Activated CD4-positive, alpha-beta T cell treated with anti-CD3 and anti-CD28 coated beads, Interleukin-2, amount 50 U/mL, for 16 hours (primary cell): ENCODE data around the gene FGF13.

Experiments used
- DNase-seq: peaks from one replicate; pipeline ENCODE4 v3.0.0-alpha.2; 2020

Gene FGF13

GRCh38 chrX:138711399-138712347 lies at the start of gene FGF13:
FGF13 (minus strand) TSS chrX:138711717; CDS start chrX:138711003, 714 bp downstream.
- peak; percentile 5 for DNase-seq

DNA sequence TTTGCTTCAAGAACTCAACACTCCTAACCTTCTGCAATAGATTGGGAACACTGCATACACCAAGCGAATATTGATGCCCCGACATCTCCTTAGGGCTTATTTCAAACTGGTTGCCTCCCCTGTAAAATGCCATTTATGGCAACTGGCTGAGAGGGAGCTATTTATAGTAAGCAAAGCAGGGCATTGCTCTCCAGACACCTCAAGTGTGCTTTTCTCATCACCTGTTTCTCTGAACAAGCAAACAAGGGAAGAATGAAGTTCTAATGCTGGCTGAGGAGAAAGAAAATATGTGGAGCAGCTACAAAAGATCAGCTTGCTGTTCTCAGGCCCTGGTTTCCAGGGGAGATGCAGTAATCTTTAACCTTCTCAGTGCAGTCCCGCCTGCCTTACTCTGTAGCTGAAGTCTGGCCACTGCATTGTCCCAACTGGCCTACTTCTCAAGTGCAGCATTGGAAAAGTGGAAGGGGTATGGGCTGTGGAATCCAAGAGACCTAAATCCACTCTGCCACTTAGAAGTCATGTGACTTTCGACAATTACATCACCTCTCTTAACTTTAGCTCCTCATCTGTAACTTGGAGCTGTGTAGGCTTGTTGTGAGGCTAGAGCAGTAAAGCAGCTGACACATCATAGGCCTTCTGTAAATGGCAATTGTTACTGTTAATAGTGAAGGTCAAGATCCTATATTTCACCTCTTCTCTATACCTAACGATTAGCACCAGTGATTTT lies 47.9 kb upstream of the FGF13 start:
- no peak for DNase-seq

DNA sequence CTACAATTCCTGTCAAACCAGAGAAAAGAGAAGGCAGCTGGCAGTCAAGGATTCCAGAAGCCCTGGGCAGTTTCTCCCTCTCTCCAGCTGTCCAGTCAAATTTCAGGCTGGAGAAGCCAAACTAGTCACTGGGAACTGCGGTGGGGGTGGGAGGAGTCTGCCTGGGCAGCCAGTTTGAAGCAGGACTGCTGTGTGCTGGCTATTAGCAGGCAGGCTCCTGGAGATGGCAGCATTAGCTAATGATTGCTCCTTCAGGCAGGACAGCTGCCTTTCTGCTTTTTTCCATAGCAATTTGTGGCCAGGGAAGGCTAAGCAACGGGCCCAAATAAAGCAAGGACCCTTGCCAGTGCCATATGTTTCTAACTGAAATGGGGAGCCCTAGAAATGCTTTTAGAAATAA lies 44.7 kb upstream of the FGF13 start:
- DNase-seq: no peak

- DNase-seq: no peak
Measured at GRCh38 chrX:138754861-138755260, 43.3 kb upstream of the FGF13 start.

- DNase-seq: peak; percentile 21
Measured at GRCh38 chrX:138748480-138748879, 37.0 kb upstream of the FGF13 start.

DNA sequence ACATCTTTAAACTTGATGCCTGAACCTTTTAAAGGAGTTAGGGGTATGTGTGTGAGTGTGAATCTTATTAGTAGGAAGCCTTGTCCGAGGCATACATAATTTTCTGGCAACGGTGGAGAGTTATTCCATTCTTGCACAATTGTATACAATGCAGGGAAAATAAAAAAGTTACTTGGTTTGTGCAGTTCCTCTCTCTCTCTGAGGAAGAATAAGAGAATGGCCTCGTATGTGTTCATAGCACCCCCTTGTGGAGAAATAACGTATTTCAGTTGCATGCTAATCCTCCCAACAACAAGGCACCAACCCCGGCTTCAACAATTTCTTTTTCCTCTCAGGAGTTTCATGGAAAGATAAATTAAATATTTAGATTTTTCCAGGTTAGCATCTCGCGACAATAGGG lies 33.7 kb upstream of the FGF13 start:
- peak; percentile 64 for DNase-seq

DNA sequence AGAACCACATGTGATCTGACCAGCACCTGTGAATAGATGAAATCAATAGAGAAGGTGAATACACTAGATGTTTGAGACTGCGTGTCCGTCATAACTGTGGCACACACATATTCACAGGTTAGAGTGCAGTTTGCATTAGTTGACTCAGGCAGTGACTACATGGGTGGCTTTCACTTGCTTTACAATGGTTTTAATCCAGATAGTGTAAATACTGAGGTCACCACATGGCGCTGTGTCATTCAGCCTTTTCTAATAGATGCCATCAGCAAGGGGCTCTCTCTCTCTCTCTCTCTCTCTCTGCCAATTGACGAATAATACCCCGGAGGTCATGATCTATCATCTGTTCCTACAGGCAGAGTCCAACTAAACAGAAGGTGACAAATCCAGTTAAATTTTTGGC lies 30.7 kb upstream of the FGF13 start:
- no peak for DNase-seq

DNA sequence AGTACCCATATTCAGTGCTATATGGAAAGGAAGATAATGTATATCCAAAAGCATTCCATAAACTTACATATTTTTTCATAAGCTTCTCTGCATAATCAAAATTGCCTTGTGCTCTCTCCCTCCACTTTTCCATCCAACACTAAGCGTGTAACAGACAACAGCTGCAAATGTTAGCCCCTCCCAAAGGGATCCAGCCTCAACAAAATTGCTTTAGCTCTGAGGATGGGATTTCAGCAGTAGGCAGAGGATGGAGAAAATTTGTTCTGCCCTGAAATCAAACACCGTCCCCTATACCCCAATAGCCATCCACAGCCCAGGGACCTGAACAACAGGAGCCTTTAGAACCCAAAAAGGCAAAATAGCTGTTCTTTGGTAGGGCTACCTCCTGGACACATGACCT lies 28.8 kb upstream of the FGF13 start:
- DNase-seq: no peak

- DNase-seq: no peak
Measured at GRCh38 chrX:138723301-138723700, 11.8 kb upstream of the FGF13 start.

DNA sequence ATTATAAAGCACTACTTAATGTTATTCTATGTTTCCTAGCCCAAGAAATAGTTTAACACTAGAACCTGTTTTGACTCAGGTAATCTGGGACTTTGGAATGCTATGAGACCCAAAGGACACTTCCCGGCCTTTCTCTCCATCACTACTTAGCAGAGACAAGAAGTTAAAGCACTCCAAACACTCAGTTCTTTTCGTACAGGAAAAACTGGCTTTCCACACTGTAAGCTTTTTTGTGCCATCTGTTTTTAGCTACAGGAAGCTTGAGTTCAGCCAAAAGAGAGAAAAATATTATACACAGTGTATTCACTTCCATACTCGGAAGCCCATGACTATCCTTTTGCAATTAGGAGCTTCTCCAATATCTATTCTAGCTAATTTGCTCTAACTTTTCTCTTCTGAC lies 7.9 kb upstream of the FGF13 start:
- DNase-seq: no peak

DNA sequence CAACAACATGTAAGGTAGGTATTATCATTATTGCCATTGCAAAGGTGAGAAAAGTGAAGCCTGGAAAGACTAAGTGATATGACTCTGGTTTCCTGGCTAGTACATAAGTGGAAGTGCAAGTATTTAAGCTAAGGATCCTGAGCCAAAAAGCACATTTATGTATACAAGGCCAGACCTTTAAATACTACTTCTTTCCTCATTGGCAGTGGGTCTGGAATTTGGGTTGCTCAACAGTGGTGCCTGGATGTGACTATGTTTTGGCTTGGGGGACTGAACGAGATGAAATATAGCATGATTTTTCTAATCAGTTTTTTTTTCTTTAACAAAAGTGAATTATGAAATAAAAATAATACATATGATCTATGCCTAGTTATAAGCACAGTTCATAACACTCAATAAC lies 7.4 kb upstream of the FGF13 start:
- DNase-seq: no peak

DNA sequence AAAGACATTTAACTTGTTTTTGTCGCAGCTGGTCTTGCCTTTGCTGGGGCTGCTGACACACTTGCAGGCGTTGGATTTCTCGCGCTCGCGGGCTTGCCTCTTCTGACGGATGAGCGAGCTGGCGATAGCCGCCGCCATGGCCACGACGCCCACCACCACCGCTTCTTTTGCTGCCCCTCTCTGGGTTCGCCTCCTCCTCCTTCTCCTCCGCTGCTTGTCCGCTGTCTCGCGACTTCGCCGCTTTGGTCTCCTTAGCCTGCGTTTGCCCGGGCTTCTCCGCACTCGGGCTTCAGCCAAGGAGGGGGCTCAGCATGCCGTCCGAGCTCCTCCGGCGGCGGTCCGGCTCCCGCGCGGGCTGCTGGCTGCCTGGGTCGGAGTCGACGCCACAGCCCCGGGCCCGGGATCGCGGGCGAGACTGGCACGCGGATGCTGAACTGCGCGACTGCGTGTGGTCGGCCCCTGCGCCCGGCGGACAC lies 613 bp downstream of the FGF13 start:
- no peak for DNase-seq

DNA sequence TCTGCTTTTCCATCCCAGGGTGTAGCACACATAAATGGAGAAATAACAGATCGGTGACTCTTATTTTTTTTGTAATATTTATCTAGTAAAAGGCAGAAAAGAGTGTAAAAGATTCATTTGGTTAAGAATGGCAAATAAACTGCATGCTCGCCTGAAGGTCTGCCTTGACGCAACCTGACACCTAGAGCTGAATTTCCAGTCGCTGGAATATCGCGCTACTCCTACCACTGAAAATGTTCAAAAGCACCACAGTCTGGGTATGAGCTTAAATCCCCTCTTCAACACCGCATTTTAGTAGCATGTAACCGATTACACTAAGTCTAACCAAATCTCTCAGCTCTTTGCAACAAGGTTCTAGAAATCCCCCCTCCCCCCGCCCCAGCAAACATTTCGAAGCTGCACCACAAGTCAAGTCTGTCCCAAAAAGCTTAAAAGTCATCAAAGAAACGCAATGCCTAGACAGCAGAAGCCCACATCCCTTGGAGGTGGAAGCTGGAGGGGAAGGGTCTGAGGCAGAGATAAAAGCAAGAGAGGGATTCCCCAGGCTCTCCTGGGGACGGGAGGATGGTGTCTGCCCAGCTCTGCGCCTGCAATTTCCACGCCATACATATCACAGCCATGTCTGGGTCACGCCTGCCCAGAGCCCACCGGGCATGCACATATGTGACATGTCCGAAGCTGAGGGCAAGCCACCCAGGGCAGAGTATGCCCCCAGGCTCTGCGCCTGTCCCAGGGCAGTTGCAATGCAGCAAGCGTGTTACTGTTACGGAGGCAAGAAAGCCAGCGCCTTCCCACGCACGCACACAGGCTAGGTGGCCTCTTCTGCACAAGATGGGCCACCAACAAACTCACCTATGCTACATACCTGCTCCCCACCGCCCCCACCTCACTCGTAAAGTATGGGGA lies 1.4 kb downstream of the FGF13 start:
- no peak for DNase-seq

DNA sequence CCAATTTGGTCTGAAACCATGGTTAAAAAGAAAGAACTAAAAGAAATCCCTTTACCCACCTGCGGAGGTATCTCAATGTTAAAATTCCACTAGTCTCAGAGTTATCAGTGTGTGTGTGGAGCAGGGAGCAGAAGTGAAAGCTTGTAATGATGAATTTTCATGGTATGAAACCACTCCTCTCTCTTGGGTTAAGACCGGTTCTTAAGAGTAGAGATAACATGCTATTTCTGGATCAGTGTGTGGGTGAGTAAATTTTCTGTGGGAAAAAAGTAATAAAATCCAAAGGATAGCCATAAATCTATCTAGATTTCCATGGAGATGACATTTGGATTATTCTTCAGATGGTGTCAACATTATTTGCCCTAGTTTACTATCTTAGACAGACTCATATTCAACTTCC lies 3.2 kb downstream of the FGF13 start:
- no peak for DNase-seq

DNA sequence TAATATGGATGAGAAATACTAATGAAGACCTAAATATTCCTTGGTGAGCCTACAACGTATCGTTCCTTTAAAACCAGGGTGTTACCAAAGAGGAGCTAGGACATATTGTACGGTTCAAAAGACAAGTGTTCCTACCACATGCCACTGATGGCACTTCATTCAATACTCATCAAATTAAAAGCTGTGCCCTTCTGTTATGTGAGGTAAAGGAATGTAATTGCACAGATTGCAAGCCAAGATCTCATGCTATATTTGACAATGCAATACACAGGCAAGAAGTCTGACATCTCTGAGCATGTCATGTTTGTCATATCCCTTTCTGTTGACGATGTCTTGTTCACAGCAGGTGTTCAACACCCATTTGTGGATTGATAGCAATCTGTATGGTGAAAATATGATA lies 6.9 kb downstream of the FGF13 start:
- no peak for DNase-seq

DNA sequence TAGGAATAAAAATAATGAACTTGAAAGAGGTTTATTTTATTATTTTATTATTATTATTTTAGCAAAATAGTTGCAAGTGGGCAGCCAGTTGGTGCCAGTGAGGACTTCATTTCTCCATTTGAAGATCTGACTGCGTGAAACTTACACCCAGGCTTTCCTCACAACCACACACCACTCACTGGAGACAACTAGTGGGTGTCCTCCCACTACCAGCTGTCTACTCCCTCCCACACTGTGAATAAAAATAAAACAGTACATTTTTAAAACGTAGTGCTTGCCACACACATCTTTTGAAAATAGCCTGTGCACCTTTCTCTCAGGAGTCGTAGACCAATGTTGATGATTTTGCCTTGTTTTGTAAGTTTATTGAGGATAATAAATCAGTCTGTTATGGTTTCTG lies 7.4 kb downstream of the FGF13 start:
- no peak for DNase-seq

- no peak for DNase-seq
Measured at GRCh38 chrX:138692591-138692990, 18.9 kb downstream of the FGF13 start.

DNA sequence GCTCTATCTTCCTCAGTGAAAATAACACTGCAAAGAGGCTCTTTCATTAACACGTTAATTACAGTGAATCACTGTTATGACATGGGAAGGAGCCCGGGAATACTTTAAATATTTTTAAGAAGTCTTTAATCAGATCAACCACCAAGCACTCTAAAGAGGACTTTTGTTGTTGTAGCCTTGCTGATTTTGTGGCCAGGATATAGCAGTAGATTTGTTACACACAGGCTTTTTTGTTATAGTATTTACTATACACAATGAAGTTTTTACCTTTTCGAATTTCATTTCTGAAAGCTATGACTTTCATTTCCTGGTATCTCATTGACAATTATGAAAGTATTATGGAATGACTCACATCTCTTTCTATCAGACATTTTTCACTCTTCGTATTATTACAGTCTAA lies 20.3 kb downstream of the FGF13 start:
- DNase-seq: no peak

- no peak for DNase-seq
Measured at GRCh38 chrX:138690591-138690990, 20.9 kb downstream of the FGF13 start.

DNA sequence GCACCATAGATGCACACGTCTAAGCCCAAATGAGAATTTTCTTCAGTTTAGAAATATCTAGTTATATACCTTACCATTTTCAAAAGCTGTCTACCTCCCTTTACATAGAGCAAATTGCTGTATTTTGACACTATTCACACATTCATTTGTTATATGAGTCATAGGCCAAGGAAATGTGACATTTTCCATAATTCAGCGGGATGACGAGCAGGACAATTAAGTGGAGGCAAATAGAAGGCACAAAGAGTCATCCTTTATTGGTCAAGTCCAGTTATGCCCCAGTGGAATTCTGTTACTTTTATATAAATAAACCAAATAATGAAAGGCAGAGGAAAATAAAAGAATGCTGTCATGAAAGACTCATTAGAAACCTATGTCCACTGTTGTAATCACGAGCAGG lies 27.9 kb downstream of the FGF13 start:
- no peak for DNase-seq

DNA sequence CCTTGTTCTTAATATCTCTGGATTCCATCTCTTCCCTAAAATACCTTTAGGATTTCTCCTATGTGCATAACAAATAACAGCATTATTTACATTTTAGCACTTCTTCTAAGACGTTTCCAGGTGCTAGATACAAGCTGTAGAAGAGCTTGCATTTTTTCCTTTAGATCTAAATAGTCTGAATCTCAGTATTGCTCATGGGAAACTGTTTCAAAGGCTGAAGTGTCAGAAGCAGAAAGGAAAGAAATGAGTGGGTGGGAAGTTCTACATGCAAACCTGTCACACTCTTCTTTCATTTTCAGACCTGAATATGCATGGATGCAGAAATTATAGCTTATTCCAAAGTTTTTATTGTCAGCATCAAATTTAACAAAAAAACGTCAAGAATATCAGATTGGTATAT lies 41.8 kb downstream of the FGF13 start:
- DNase-seq: peak; percentile 31

DNA sequence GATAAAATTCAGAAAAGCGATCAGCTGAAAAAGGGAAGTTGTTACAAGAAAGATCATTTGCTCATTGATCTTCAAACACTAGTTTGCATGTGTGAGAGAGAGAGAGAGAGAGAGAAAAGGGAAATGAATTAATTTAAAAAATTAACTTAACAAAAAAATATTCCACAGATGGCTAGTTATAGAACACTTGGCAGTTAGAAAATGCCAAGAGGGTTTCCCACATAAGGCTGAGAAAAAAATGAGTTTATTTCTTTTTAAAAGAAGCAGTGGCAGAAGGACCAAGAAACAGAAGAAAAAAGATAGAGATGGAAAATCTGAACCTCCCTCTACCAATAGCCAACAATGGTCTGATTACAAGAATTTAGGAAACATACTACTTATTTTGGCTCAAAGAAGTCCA lies 47.1 kb downstream of the FGF13 start:
- DNase-seq: no peak

- DNase-seq: no peak
Measured at GRCh38 chrX:138664016-138664415, 47.5 kb downstream of the FGF13 start.
